ENCODE results near the gene CYP2C9. TPM values are rescaled to one million over a fixed set of nuclear protein-coding genes. Genes with fewer than 3 reads are reported as not detected.

CYP2C9 gene
- total RNA-seq, 1 donor from 2014 or later, result 1,611 TPM

DNA sequence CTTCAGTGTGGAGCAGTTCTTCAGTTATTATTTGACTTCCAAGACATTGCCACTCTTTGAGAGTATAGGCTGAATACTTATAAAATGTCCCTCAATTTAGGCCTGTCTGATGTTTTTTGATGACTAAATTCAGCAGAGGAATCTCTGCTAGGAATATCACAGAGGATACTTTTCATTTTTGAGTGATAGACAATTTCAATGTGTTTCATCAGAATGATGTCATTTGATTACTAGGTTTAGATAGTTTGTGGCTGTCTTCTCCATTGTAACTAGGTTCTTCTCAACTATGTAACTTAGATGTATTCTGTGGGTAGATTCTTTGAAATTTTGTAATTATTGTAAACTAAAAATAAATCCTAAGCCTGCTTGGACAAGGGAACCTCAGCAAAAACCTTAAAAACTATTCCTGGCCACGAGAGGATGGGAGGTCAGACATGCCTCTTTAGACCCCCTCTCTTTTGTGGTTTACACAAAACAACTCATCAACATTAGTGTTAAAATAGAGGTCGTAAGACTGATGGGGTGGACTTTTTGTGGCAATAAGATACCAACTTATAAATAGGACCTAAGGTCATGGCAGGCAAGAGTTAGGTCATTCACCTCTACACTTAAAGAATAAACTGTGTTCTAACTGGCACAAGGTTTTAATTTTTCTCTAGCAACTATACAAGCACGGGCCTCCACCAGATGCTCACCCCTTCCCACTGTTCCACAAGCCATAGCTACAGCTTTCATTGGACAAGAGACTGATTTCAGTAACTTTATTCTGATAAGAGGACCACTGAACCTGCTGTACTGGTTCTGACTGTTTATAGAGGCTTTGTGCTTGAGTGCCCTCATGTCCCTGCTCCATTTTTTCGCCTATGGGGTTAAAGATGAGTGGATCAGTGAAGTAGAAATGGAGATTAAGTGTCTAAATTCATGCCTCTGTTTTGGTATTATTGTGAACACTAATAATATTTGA, 97.2 kb downstream of the CYP2C9 start:
- ATAC-seq, result peak; percentile 36
- DNase-seq (ENCODE audit: low spot score), result peak; percentile 47

DNA sequence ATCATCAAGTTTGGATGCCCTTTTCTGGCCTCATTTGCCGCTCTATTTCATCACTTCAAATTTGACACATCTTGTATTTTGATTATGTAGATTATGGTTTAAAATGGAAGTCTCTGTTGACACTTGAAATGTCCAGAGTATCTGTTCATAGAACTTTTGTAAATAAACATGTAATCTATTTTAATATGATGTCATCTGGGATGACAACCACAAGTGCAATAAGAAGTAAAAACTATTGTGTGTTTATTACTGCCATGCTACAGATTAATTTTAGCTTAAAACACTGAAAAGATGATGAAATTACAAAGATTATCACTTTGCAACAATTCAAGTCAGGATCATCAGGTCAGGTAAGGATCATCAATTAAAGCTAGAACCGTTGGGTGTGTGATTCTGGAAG, 100.8 kb downstream of the CYP2C9 start:
- DNase-seq (ENCODE audit: low spot score) (no peak), ATAC-seq (no peak)

Other genes with a start within 250 kb of the CYP2C9 start
- gene CYP2C19, start 176.0 kb upstream of the CYP2C9 start, total RNA-seq, result 13.0 TPM
- 1,524 TPM for gene CYP2C8, start 130.8 kb downstream of the CYP2C9 start, total RNA-seq